Fibroblast of pulmonary artery (primary cell): ENCODE measurements around the gene MCL1.

Experiments used
- DNase-seq: peaks from one replicate; pipeline ENCODE4 v3.0.0-alpha.2; 2010; ENCODE audit warnings: low read depth
- H3K4me3 ChIP-seq: replicated peaks from 2 replicates; pipeline ENCODE4 v1.5.1; 2011; ENCODE audit warnings: low read depth, mild to moderate bottlenecking, control low read depth, low read length, moderate library complexity
- TF ChIP-seq, protein P1 (sequence below): IDR thresholded peaks from 2 replicates; pipeline ENCODE4 v1.5.1; 2011; ENCODE audit warnings: mild to moderate bottlenecking, control low read depth, low read length, inconsistent platforms; ENCODE audit errors: missing control alignments

Gene MCL1

DNA sequence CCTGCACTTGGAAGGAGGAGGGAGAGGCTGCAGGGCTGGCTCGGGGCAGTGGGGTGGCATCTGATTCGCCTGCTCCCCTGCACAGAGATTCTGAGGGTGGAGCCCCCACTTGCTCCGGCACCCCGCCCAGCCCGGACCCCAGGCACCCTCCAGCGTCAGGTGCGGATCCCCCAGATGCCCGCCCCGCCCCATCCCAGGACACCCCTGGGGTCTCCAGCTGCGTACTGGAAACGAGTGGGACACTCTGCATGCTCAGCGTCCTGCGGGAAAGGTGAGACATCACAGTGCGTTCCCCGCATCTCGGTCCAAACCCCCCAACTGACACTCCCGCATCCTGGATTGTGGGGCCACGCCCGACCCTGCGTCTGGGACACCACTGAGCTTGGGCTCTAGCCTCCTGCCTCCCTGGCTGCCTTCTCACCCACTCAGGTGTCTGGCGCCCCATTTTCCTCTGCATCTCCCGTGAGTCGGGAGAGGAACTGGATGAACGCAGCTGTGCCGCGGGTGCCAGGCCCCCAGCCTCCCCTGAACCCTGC lies 22.3 kb downstream of the MCL1 start:
- H3K4me3 ChIP-seq: no peak overlapping the region
- TF ChIP-seq, protein P1, sequence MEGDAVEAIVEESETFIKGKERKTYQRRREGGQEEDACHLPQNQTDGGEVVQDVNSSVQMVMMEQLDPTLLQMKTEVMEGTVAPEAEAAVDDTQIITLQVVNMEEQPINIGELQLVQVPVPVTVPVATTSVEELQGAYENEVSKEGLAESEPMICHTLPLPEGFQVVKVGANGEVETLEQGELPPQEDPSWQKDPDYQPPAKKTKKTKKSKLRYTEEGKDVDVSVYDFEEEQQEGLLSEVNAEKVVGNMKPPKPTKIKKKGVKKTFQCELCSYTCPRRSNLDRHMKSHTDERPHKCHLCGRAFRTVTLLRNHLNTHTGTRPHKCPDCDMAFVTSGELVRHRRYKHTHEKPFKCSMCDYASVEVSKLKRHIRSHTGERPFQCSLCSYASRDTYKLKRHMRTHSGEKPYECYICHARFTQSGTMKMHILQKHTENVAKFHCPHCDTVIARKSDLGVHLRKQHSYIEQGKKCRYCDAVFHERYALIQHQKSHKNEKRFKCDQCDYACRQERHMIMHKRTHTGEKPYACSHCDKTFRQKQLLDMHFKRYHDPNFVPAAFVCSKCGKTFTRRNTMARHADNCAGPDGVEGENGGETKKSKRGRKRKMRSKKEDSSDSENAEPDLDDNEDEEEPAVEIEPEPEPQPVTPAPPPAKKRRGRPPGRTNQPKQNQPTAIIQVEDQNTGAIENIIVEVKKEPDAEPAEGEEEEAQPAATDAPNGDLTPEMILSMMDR: no peak
- DNase-seq: no peak

DNA sequence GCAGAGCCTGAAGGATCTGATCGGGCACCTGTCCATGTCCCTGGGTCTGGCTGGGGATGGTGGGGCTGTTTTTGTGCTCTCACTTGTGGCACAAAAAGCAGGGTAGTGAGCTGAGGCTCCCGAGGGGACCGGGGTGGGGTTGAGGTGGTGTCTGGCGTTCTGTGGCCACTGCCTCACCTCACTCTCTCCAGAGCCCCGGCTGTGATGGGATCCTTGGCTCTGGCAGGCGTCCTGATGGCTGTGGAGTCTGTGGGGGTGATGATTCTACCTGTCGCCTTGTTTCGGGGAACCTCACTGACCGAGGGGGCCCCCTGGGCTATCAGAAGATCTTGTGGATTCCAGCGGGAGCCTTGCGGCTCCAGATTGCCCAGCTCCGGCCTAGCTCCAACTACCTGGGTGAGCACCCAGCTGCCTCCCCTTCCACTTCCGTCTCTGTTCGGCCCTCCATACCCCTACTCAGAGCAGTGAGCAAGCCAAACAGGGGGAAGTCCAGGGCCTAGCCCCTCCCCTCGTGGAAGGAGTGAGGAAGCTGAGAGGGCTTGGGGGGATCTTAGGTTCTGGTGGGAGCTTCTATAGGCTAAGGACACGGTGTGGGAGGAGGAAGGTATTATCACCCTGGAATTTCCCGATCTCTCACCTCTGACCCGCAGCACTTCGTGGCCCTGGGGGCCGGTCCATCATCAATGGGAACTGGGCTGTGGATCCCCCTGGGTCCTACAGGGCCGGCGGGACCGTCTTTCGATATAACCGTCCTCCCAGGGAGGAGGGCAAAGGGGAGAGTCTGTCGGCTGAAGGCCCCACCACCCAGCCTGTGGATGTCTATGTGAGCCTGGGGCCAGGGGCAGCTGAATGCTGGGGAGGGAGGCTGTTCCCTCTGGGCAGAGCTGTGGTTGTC lies 23.2 kb downstream of the MCL1 start:
- TF ChIP-seq, protein P1: no peak
- DNase-seq: no peak
- H3K4me3 ChIP-seq: no peak overlapping the region

DNA sequence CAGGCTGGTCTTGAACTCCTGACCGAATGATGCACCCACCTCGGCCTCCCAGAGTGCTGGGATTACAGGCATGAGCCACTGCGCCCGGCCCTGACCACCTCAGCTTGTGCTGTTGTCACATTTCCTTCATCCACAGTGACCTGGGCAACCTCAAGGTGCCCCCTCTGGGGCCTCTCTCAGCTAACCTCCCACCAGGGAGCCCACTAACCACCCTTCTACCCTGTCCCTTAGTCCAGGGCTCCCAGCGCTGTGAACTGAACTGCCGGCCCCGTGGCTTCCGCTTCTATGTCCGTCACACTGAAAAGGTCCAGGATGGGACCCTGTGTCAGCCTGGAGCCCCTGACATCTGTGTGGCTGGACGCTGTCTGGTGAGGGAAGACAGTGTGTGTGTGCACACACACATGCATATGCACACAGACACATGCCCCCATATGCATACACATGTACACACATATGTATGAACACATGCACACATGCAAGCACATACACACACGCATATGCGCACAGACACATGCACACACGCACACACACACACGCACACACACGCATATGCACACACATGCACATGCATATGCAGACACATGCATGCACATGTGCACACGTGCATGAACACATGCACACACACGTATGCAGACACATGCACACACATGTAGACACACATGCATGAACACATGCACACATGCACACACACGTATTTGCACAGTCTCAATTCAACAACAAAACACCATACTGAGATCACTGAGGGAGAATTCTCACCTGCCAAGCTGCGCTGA lies 24.0 kb downstream of the MCL1 start:
- no peak for DNase-seq
- TF ChIP-seq, protein P1: no peak
- no peak overlapping the region for H3K4me3 ChIP-seq

DNA sequence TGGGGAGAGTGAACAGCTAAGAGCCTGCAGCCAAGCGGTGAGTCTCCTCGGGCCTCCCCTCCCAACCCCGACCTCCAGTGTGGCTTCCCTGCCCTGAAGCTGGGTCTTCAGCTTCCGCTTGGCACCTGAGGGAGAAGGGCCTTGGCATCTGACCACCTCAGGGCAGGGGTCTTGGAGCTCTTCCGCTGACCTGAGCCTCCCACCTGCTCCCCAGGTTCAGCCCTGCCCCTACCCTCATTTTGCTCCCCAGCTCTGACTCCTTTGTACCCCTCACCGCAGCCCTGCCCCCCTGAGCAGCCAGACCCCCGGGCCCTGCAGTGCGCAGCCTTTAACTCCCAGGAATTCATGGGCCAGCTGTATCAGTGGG lies 25.3 kb downstream of the MCL1 start:
- DNase-seq: no peak
- no peak overlapping the region for H3K4me3 ChIP-seq
- TF ChIP-seq, protein P1: no peak

DNA sequence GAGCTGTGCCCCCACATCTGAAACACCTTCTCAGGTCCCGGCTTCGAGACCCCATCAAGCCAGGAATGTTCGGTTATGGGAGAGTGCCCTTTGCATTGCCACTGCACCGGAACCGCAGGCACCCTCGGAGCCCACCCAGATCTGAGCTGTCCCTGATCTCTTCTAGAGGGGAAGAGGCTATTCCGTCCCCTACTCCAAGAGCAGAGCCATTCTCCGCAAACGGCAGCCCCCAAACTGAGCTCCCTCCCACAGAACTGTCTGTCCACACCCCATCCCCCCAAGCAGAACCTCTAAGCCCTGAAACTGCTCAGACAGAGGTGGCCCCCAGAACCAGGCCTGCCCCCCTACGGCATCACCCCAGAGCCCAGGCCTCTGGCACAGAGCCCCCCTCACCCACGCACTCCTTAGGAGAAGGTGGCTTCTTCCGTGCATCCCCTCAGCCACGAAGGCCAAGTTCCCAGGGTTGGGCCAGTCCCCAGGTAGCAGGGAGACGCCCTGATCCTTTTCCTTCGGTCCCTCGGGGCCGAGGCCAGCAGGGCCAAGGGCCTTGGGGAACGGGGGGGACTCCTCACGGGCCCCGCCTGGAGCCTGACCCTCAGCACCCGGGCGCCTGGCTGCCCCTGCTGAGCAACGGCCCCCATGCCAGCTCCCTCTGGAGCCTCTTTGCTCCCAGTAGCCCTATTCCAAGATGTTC lies 25.9 kb downstream of the MCL1 start:
- TF ChIP-seq, protein P1: no peak
- DNase-seq: no peak
- no peak overlapping the region for H3K4me3 ChIP-seq

DNA sequence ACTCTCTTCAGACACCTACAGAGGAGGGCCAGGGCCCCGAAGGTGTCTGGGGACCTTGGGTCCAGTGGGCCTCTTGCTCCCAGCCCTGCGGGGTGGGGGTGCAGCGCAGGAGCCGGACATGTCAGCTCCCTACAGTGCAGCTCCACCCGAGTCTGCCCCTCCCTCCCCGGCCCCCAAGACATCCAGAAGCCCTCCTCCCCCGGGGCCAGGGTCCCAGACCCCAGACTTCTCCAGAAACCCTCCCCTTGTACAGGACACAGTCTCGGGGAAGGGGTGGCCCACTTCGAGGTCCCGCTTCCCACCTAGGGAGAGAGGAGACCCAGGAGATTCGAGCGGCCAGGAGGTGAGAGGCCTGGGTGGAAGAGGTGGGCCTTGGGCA lies 26.5 kb downstream of the MCL1 start:
- DNase-seq: no peak
- no peak overlapping the region for H3K4me3 ChIP-seq
- TF ChIP-seq, protein P1: no peak
